ENCODE results near the gene TWF2. TPM values are rescaled to one million over a fixed set of nuclear protein-coding genes. Genes with fewer than 3 reads are reported as not detected.
A peak's percentile ranks its signal among the peaks of the same experiment; 100 is the strongest.

TWF2 gene
- total and polyA plus RNA-seq, 2 of the 13 experiments (the other 11 are each of a cell fraction or from before 2014, with no cell fraction given): 45.5 to 108 TPM

DNA sequence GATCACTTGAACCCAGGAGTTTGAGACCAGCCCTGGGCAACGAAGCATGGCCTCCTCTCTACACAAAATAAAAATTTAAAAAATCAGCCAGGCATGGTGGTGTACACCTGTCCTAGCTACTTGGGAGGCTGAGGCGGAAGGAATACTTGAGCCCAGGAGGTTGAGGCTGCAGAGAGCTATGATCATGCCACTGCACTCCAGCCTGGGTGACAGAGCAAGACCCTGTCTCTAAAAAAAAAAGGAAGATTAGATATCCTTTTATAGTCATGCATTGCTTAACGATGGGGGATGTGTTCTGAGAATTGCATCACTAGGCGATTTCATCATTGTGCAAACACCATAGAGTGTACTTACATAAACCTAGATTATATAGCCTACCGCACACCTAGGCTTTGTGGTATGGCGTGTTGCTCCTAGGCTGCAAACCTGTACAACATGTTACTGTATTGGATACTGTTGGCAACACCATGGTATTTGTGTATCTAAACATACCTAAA, 28.4 kb downstream of the TWF2 start (continued):
- TF ChIP-seq ZBTB39 (CRISPR knock-in tag; IDR thresholded peaks at IDR 0.05): no peak
- TF ChIP-seq, protein P1, sequence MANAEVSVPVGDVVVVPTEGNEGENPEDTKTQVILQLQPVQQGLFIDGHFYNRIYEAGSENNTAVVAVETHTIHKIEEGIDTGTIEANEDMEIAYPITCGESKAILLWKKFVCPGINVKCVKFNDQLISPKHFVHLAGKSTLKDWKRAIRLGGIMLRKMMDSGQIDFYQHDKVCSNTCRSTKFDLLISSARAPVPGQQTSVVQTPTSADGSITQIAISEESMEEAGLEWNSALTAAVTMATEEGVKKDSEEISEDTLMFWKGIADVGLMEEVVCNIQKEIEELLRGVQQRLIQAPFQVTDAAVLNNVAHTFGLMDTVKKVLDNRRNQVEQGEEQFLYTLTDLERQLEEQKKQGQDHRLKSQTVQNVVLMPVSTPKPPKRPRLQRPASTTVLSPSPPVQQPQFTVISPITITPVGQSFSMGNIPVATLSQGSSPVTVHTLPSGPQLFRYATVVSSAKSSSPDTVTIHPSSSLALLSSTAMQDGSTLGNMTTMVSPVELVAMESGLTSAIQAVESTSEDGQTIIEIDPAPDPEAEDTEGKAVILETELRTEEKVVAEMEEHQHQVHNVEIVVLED (CRISPR knock-in tag; IDR thresholded peaks at IDR 0.05; ENCODE audit: borderline replicate concordance): peak; percentile 45; the same call in 1 of the 2 replicates
- peak; percentile 91 for TF ChIP-seq ATF7 (IDR thresholded peaks at IDR 0.05)
- TF ChIP-seq ATF7 (CRISPR knock-in tag; IDR thresholded peaks at IDR 0.05): peak; percentile 85; the same call in 1 of the 2 replicates
- TF ChIP-seq ETV6 (CRISPR knock-in tag; conservative IDR thresholded peaks at IDR 0.05): no peak
- TF ChIP-seq, protein P2, sequence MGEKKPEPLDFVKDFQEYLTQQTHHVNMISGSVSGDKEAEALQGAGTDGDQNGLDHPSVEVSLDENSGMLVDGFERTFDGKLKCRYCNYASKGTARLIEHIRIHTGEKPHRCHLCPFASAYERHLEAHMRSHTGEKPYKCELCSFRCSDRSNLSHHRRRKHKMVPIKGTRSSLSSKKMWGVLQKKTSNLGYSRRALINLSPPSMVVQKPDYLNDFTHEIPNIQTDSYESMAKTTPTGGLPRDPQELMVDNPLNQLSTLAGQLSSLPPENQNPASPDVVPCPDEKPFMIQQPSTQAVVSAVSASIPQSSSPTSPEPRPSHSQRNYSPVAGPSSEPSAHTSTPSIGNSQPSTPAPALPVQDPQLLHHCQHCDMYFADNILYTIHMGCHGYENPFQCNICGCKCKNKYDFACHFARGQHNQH (CRISPR knock-in tag; IDR thresholded peaks at IDR 0.05): peak; percentile 71; the same call in 1 of the 2 replicates
- no peak for TF ChIP-seq ZNF121 (CRISPR knock-in tag; IDR thresholded peaks at IDR 0.05)
- no peak for TF ChIP-seq ZNF83 (CRISPR knock-in tag; IDR thresholded peaks at IDR 0.05; ENCODE audit: borderline replicate concordance)
- TF ChIP-seq NFYB (CRISPR knock-in tag; IDR thresholded peaks at IDR 0.05): no peak
- no peak for TF ChIP-seq PRMT3 (CRISPR knock-in tag; IDR thresholded peaks at IDR 0.05; ENCODE audit: borderline replicate concordance, low read depth)
- TF ChIP-seq, protein P3, sequence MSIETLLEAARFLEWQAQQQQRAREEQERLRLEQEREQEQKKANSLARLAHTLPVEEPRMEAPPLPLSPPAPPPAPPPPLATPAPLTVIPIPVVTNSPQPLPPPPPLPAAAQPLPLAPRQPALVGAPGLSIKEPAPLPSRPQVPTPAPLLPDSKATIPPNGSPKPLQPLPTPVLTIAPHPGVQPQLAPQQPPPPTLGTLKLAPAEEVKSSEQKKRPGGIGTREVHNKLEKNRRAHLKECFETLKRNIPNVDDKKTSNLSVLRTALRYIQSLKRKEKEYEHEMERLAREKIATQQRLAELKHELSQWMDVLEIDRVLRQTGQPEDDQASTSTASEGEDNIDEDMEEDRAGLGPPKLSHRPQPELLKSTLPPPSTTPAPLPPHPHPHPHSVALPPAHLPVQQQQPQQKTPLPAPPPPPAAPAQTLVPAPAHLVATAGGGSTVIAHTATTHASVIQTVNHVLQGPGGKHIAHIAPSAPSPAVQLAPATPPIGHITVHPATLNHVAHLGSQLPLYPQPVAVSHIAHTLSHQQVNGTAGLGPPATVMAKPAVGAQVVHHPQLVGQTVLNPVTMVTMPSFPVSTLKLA (IDR thresholded peaks at IDR 0.05): no peak
- TF ChIP-seq, protein P4, sequence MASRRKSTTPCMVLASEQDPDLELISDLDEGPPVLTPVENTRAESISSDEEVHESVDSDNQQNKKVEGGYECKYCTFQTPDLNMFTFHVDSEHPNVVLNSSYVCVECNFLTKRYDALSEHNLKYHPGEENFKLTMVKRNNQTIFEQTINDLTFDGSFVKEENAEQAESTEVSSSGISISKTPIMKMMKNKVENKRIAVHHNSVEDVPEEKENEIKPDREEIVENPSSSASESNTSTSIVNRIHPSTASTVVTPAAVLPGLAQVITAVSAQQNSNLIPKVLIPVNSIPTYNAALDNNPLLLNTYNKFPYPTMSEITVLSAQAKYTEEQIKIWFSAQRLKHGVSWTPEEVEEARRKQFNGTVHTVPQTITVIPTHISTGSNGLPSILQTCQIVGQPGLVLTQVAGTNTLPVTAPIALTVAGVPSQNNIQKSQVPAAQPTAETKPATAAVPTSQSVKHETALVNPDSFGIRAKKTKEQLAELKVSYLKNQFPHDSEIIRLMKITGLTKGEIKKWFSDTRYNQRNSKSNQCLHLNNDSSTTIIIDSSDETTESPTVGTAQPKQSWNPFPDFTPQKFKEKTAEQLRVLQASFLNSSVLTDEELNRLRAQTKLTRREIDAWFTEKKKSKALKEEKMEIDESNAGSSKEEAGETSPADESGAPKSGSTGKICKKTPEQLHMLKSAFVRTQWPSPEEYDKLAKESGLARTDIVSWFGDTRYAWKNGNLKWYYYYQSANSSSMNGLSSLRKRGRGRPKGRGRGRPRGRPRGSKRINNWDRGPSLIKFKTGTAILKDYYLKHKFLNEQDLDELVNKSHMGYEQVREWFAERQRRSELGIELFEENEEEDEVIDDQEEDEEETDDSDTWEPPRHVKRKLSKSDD (CRISPR knock-in tag; IDR thresholded peaks at IDR 0.05; ENCODE audit: low read depth): peak; percentile 80; the same call in 1 of the 2 replicates
- TF ChIP-seq ZNF510 (CRISPR knock-in tag; IDR thresholded peaks at IDR 0.05; ENCODE audit: low read depth): no peak
- no peak for TF ChIP-seq ZNF547 (CRISPR knock-in tag; IDR thresholded peaks at IDR 0.05)
- peak; percentile 71; the same call in 1 of the 2 replicates for TF ChIP-seq MIER2 (CRISPR knock-in tag; IDR thresholded peaks at IDR 0.05)
- TF ChIP-seq, protein P5, sequence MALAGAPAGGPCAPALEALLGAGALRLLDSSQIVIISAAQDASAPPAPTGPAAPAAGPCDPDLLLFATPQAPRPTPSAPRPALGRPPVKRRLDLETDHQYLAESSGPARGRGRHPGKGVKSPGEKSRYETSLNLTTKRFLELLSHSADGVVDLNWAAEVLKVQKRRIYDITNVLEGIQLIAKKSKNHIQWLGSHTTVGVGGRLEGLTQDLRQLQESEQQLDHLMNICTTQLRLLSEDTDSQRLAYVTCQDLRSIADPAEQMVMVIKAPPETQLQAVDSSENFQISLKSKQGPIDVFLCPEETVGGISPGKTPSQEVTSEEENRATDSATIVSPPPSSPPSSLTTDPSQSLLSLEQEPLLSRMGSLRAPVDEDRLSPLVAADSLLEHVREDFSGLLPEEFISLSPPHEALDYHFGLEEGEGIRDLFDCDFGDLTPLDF (CRISPR knock-in tag; IDR thresholded peaks at IDR 0.05): no peak
- 0 out of 2 replicates have a peak, but pooled peaks have one; percentile 35 for TF ChIP-seq ZNF678 (CRISPR knock-in tag; IDR thresholded peaks at IDR 0.05)
- 0 out of 2 replicates have a peak, but pooled peaks have one; percentile 55 for TF ChIP-seq ZNF605 (CRISPR knock-in tag; IDR thresholded peaks at IDR 0.05)
